Measurements from ENCODE around the gene SHB.

DNA sequence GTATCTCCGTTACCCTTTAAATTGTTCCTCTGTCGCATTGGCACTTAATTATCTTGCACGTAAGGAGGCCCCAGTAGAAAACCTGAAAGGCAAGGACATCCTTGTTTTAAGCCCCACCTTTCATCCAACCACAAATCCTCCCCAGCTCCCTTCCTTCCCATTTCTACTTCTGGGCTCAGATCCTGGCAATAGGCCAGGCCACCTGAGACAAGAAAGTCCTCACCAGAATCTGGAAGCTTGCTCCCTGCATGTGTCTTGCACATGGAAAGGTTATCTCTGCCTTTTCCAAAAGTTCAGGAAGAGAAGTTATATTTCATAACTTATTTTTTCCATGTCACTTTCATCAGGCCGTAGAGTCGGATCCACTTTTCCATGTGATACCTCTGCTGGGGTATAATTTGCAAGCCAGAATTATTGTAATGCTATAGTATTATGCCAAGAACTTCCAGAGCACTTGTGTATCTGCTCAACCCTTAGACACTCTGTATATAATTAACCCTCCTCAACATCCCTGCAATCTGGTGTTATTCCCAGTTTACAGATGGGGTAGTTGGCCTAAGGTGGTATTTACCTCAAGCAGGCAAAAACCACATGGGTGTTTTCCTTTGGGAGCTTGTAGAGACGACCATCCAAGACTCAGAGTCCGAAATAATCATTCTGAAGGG lies 2.6 kb upstream of the SHB start:
- TF ChIP-seq, protein P1, sequence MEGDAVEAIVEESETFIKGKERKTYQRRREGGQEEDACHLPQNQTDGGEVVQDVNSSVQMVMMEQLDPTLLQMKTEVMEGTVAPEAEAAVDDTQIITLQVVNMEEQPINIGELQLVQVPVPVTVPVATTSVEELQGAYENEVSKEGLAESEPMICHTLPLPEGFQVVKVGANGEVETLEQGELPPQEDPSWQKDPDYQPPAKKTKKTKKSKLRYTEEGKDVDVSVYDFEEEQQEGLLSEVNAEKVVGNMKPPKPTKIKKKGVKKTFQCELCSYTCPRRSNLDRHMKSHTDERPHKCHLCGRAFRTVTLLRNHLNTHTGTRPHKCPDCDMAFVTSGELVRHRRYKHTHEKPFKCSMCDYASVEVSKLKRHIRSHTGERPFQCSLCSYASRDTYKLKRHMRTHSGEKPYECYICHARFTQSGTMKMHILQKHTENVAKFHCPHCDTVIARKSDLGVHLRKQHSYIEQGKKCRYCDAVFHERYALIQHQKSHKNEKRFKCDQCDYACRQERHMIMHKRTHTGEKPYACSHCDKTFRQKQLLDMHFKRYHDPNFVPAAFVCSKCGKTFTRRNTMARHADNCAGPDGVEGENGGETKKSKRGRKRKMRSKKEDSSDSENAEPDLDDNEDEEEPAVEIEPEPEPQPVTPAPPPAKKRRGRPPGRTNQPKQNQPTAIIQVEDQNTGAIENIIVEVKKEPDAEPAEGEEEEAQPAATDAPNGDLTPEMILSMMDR (IDR thresholded peaks at IDR 0.05): no peak
- TF ChIP-seq POLR2A (IDR thresholded peaks at IDR 0.05): no peak
- TF ChIP-seq POLR2AphosphoS5 (IDR thresholded peaks at IDR 0.05): no peak
